ENCODE results near the gene ELK3. TPM values are rescaled to one million over a fixed set of nuclear protein-coding genes. Genes with fewer than 3 reads are reported as not detected.

ELK3 gene
- total and polyA plus RNA-seq, 4 donors = 9.1 to 68.5 (median 40.3) TPM

DNA sequence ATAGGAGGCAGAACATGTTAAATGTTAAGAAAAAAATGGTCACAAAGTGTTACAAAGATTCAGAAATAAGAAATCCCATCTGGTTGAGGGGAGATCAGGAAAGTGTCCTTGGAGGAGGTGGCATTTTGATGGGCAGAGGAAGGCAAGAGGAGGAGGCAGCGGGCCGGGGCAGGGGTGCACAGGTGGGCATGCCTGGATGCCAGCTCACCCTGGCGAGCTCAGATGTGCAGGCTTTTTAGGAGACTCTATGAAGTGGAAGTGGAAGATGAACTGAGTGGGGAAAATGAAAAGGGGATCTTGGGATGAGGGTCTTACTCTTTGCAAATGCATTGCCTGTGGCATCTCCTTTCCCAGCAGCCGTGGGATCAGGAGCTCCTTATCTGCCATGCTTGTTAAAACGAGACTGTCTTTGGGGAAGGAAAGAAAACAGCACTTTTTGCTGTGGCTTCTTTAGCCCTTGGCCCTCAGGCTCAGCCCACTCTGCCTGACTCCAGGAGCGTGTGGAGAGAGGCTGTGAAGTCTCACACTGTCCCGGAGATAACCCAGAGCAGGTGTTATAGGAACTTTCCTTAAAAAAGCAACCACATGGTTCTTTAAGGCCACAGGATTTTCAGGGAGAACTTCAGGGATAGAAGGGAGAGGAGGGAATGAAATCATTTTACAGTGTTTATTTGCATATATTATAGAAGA lies 62.6 kb downstream of the ELK3 start:
- TF ChIP-seq, protein P1, sequence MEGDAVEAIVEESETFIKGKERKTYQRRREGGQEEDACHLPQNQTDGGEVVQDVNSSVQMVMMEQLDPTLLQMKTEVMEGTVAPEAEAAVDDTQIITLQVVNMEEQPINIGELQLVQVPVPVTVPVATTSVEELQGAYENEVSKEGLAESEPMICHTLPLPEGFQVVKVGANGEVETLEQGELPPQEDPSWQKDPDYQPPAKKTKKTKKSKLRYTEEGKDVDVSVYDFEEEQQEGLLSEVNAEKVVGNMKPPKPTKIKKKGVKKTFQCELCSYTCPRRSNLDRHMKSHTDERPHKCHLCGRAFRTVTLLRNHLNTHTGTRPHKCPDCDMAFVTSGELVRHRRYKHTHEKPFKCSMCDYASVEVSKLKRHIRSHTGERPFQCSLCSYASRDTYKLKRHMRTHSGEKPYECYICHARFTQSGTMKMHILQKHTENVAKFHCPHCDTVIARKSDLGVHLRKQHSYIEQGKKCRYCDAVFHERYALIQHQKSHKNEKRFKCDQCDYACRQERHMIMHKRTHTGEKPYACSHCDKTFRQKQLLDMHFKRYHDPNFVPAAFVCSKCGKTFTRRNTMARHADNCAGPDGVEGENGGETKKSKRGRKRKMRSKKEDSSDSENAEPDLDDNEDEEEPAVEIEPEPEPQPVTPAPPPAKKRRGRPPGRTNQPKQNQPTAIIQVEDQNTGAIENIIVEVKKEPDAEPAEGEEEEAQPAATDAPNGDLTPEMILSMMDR (IDR thresholded peaks at IDR 0.05; ENCODE audit: control extremely low read depth, extremely low read depth) = no peak
- no peak overlapping the region for H3K9ac ChIP-seq (ENCODE audit: insufficient read depth in 1 of 2, low read length in 2 of 2)
- no peak for DNase-seq
- no peak for ATAC-seq (ENCODE audit: insufficient read depth, low FRiP score)
- 83 to 85% methylated on average over 7 of the region's 7 CpGs for WGBS, 2 donors
- H3K9me3 ChIP-seq (ENCODE audit: control insufficient read depth in 4 of 4, insufficient read depth in 3 of 4, low read length in 3 of 4) = no peaks in the 10 kb centered on the region
- peaks cover 9 to 19% (median 12%) of the 10 kb centered on the region in 4 donors for H3K36me3 ChIP-seq (ENCODE audit: control insufficient read depth in 4 of 4, insufficient read depth in 4 of 4, low read length in 4 of 4)
- H3K4me1 ChIP-seq (ENCODE audit: control insufficient read depth in 5 of 5, insufficient read depth in 5 of 5, low read length in 5 of 5) = peaks cover 3 to 16% (median 6%) of the 10 kb centered on the region in 5 donors
- no peak overlapping the region for H3K27ac ChIP-seq (ENCODE audit: low read depth in 1 of 2, low read length in 1 of 2)
- H3K27me3 ChIP-seq (ENCODE audit: control insufficient read depth in 3 of 3, insufficient read depth in 3 of 3, low read length in 2 of 3) = no peaks in the 10 kb centered on the region
- H3K4me3 ChIP-seq = no peak overlapping the region

DNA sequence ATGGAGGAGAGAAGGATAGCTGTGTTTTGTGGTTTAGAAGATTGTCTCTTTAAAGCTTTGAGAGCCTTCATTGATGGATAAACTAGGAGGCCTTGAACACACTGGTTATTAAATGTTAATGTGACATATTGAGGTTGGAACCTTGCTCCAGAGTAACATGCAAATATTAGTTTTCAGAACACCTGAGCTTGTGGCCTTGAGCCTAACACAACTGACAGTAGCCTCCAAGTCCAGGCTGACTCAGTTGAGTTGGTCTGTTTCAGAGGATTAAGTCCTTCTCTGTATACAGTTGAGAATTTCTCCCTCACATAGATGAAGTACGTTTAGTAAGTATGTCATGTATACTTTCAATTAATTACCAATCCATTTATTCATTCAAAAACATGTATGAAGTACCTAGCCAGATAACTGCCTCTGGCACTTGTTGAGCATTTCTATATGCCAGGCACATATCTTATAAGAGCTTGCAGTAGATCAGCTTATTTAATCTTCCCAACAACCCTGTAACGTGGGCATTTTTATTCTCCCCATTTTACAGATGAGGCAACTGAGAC lies 63.5 kb downstream of the ELK3 start:
- Histone ChIP-seq H3K4me1 (ENCODE audit: control insufficient read depth in 5 of 5, insufficient read depth in 5 of 5, low read length in 5 of 5) (peaks cover 3 to 16% (median 6%) of the 10 kb centered on the region in 5 donors), H3K27ac (ENCODE audit: low read depth in 1 of 2, low read length in 1 of 2) (peak overlapping the region in 1 of 2 donors; percentile 62), H3K9ac (ENCODE audit: insufficient read depth in 1 of 2, low read length in 2 of 2) (no peak overlapping the region), H3K27me3 (ENCODE audit: control insufficient read depth in 3 of 3, insufficient read depth in 3 of 3, low read length in 2 of 3) (no peaks in the 10 kb centered on the region), H3K4me3 (no peak overlapping the region), H3K9me3 (ENCODE audit: control insufficient read depth in 4 of 4, insufficient read depth in 3 of 4, low read length in 3 of 4) (no peaks in the 10 kb centered on the region), H3K36me3 (ENCODE audit: control insufficient read depth in 4 of 4, insufficient read depth in 4 of 4, low read length in 4 of 4) (peaks cover 10 to 17% (median 12%) of the 10 kb centered on the region in 4 donors)
- DNase-seq = no peak
- TF ChIP-seq, protein P1 (IDR thresholded peaks at IDR 0.05; ENCODE audit: control extremely low read depth, extremely low read depth) = no peak
- no peak for ATAC-seq (ENCODE audit: insufficient read depth, low FRiP score)
- WGBS, 2 donors = 81 to 84% methylated on average over 2 of the region's 2 CpGs

DNA sequence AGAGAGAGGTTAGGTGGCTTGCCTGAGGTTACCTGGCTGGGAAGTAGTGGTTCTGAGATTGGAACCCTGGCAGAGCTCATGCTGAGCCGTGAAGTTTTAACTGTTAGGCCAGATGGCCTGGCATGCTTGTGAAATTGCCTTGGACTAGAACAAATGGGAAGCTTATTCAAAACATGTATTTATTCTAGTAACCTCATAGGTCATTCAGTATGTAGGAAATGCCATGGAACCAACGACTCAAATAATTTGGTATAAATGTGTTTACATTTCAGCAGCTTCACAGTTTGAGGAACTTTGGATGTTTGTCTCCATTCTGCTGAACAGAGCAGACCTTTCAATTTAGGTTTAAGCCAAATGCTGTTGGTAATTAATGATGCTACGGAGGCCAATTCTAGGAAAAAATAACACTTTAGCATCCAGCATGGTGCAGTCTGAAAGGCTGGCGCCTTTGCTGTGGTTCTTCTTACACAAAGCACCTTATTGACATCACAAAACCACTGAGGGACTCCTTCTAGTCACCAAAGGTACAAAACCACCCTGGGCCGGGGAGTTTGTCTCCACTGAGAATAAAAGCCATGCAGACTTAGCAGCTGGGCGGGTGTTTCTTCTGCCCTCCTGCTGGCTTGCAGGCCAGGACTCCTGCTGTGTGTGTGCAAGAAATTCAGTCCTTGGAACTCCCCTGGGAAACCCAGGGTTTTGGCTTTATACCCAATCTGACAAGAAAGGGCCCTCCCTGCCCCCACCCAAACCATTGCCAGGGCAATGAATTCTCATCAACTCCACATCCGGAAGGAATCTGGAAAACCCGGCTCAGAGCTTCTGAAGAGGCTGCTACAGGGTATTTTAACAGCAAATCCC lies 64.2 kb downstream of the ELK3 start:
- Histone ChIP-seq H3K9me3 (ENCODE audit: control insufficient read depth in 4 of 4, insufficient read depth in 3 of 4, low read length in 3 of 4) (no peaks in the 10 kb centered on the region), H3K36me3 (ENCODE audit: control insufficient read depth in 4 of 4, insufficient read depth in 4 of 4, low read length in 4 of 4) (peaks cover 10 to 15% (median 12%) of the 10 kb centered on the region in 4 donors), H3K4me1 (ENCODE audit: control insufficient read depth in 5 of 5, insufficient read depth in 5 of 5, low read length in 5 of 5) (peaks cover 3 to 19% (median 6%) of the 10 kb centered on the region in 5 donors), H3K27ac (ENCODE audit: low read depth in 1 of 2, low read length in 1 of 2) (peak overlapping the region in 1 of 2 donors; percentile 62), H3K9ac (ENCODE audit: insufficient read depth in 1 of 2, low read length in 2 of 2) (peak overlapping the region in 1 of 2 donors; percentile 14), H3K27me3 (ENCODE audit: control insufficient read depth in 3 of 3, insufficient read depth in 3 of 3, low read length in 2 of 3) (no peaks in the 10 kb centered on the region), H3K4me3 (no peak overlapping the region)
- DNase-seq = peak; percentile 76 to 79 (median 77)
- ATAC-seq (ENCODE audit: insufficient read depth, low FRiP score) = no peak
- 51 to 60% methylated on average over 8 of the region's 8 CpGs for WGBS, 2 donors
- TF ChIP-seq, protein P1 (IDR thresholded peaks at IDR 0.05; ENCODE audit: control extremely low read depth, extremely low read depth) = no peak
